Activated CD8-positive, alpha-beta T cell treated with anti-CD3 and anti-CD28 coated beads for 36 hours (primary cell): ENCODE data around the gene TMEM150A. TPM values are rescaled to one million over a fixed set of nuclear protein-coding genes. Genes with fewer than 3 reads are reported as not detected.

Experiments
- ATAC-seq: fragments of 200-7000 bp; cut with Tn5 transposase; one replicate; pipeline ENCODE4 v1.10.0; 2021; ENCODE audit warnings: mild to moderate bottlenecking, moderate library complexity
- CTCF ChIA-PET: fragments of 350-600 bp; sonication (Branson Sonifier 250); formaldehyde crosslinking; loops from one replicate; lab custom pipeline; 2021; ENCODE audit warnings: antibody characterized with exemption; lab: Charles Lee
- POLR2A ChIA-PET: fragments of 350-600 bp; sonication (Branson Sonifier 250); formaldehyde crosslinking; loops from one replicate; lab custom pipeline; 2021; ENCODE audit warnings: antibody characterized with exemption; lab: Charles Lee
- DNase-seq: peaks from one replicate; pipeline ENCODE4 v3.0.0-alpha.2; 2020
- H3K27ac Mint-ChIP-seq: one replicate; pipeline ENCODE4 v1.8.0; 2021; ENCODE audit warnings: mild to moderate bottlenecking, mixed read lengths
- H3K27me3 Mint-ChIP-seq: one replicate; pipeline ENCODE4 v1.8.0; 2021; ENCODE audit warnings: mixed read lengths
- H3K36me3 Mint-ChIP-seq: one replicate; pipeline ENCODE4 v1.8.0; 2021; ENCODE audit warnings: low read depth, mixed read lengths
- H3K4me1 Mint-ChIP-seq: one replicate; pipeline ENCODE4 v1.8.0; 2021; ENCODE audit warnings: low read depth, mixed read lengths
- H3K4me3 Mint-ChIP-seq: one replicate; pipeline ENCODE4 v1.8.0; 2021; ENCODE audit warnings: mild to moderate bottlenecking, moderate library complexity, mixed read lengths
- H3K9me3 Mint-ChIP-seq: one replicate; pipeline ENCODE4 v1.8.0; 2021; ENCODE audit warnings: mixed read lengths
- CTCF ChIP-seq: fragments of 200-600 bp; IDR thresholded peaks from one replicate; pipeline ENCODE4 v1.8.0; 2022; ENCODE audit warnings: antibody characterized with exemption, mild to moderate bottlenecking
- intact Hi-C: fragments of 100-400 bp; cut with micrococcal nuclease; formaldehyde crosslinking; loops from one replicate; pipeline ENCODE4 v1.10.0; 2022
- total RNA-seq, 2 experiments: library from RNA; stranded (reverse); gene quantifications; one replicate each; pipeline ENCODE4 v1.2.3, GENCODE V29; 2021

Gene TMEM150A
- total RNA-seq, 2 experiments from 2014 or later = 1.0 to 1.2 TPM

DNA sequence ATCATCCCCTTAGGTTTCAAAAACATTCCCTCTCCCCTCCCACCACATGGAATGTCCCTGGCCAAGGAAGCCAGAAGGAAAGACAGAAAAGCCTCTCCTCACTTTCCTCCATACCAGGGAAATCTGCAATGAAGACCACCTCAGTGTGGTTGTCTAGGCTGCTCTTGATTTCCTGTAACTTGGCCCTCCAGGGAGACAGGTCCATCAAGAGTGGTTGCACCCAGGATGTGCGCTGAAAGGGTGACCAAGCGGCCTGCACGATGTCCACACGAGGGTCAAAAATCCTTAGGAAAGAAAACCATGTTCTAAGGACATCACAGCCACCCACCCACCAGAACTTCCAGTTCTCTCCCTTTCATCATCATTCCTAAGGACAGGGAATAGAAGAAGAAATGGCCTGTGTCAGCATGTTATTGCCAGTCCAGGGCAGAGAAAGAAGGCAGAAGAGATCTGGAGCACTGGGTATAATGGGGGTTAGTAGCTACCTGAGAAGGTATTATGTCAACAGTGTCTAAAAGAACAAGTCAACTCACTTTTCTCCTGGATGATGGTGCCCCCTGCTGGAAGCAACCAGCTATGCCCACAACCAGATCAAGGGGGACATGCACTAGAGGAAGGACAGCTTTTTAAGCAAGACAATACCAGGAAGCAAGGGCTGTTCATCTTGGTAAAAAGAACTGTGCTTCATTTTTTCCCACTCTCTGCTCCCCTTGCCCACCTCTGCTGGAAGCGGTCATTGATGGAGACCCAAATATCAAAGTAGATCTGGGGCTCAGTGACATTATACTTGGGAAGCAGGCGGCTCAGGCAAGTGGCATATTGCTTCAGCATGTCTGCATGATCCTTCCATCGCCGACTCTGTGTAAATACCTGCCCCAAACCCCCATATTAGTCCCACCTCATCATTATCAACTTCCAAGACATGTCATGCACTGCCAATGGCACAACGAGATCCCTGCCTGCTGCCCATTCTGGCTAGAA, 50.5 kb downstream of the TMEM150A start:
- ChIA-PET POLR2A (interaction anchor here (1.0 to 23.8 kb wide), 6 partner anchors 5 to 162 kb away, joined by 3 to 467 read pairs (median 167); partner anchors contain the start of genes CAPG, GGCX, MAT2A and SH2D6), CTCF (interaction anchor here (0.7 to 7.7 kb wide), 40 partner anchors 7 to 255 kb away, joined by 3 to 221 read pairs (median 8); partner anchors contain the start of genes ELMOD3, GGCX, MAT2A and RETSAT)
- no peaks in the 10 kb centered on the region for H3K4me1 Mint-ChIP-seq
- no peak overlapping the region for H3K4me3 Mint-ChIP-seq
- no peak overlapping the region for H3K27ac Mint-ChIP-seq
- peak; percentile 96 for ATAC-seq
- no peaks in the 10 kb centered on the region for H3K9me3 Mint-ChIP-seq
- intact Hi-C loops = loop anchor here (1.0 kb wide), 2 partner anchors 132 to 161 kb away; no protein-coding TSS in a partner anchor
- peak; percentile 91 for TF ChIP-seq CTCF
- no peaks in the 10 kb centered on the region for H3K27me3 Mint-ChIP-seq
- peak; percentile 92 for DNase-seq
- peaks cover 13% of the 10 kb centered on the region for H3K36me3 Mint-ChIP-seq

DNA sequence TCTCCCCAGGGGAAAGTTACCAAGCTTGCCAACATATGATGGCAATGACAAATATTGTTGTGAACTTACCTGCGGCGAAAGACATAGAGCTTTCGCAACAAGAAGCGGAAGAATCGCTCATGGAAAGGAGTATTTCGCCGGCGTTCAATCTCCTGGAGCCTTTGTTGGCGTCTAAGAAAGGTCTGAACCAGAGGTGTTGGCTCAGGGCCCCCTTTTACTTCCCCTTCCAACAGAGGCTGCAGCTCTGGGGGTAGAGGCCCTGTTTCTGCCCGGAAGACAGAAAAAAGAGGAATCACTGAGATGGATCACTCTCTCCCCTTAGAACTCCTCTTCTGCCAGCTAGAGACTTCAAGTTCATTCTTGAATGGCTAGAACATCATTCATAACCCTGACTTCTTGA, 52.0 kb downstream of the TMEM150A start:
- TF ChIP-seq CTCF = no peak
- Mint-ChIP-seq H3K27me3 (no peaks in the 10 kb centered on the region), H3K27ac (no peak overlapping the region), H3K36me3 (peaks cover 18% of the 10 kb centered on the region), H3K4me1 (no peaks in the 10 kb centered on the region), H3K4me3 (no peak overlapping the region), H3K9me3 (no peaks in the 10 kb centered on the region)
- ATAC-seq (no peak), DNase-seq (no peak)
- ChIA-PET POLR2A (interaction anchor here (0.6 to 23.8 kb wide), 10 partner anchors 6 to 196 kb away, joined by 3 to 467 read pairs (median 4); partner anchors contain the start of genes CAPG, ELMOD3, GGCX and MAT2A), CTCF (interaction anchor here (0.8 to 7.7 kb wide), 18 partner anchors 8 to 251 kb away, joined by 3 to 221 read pairs (median 10); partner anchors contain the start of genes GGCX, MAT2A, SH2D6 and TGOLN2)
- intact Hi-C loops = no loop called here

- no peak for DNase-seq
- Mint-ChIP-seq H3K9me3 (no peaks in the 10 kb centered on the region), H3K27me3 (no peaks in the 10 kb centered on the region), H3K36me3 (peaks cover 24% of the 10 kb centered on the region), H3K27ac (no peak overlapping the region), H3K4me3 (no peak overlapping the region), H3K4me1 (no peaks in the 10 kb centered on the region)
- POLR2A ChIA-PET = interaction anchor here (0.9 to 23.8 kb wide), 6 partner anchors 5 to 196 kb away, joined by 3 to 467 read pairs (median 168); partner anchors contain the start of genes CAPG, ELMOD3, GGCX and MAT2A
- intact Hi-C loops = loop anchor here (10.0 kb wide), 1 partner anchor 225 kb away; the partner anchor contains the start of gene TGOLN2
- no peak for ATAC-seq
- CTCF ChIA-PET = interaction anchor here (1.0 to 7.7 kb wide), 11 partner anchors 9 to 251 kb away, joined by 3 to 221 read pairs (median 8); partner anchors contain the start of genes GGCX, MAT2A and SH2D6
- TF ChIP-seq CTCF = no peak
Observed at GRCh38 chr2:85549826-85550225, 52.7 kb downstream of the TMEM150A start.

GRCh38 chr2:85549095-85549494, 53.4 kb downstream of the TMEM150A start:
- peaks cover 3% of the 10 kb centered on the region for H3K4me1 Mint-ChIP-seq
- intact Hi-C loops = loop anchor here (10.0 kb wide), 1 partner anchor 224 kb away; the partner anchor contains the start of gene TGOLN2
- no peak for TF ChIP-seq CTCF
- no peak overlapping the region for H3K27ac Mint-ChIP-seq
- CTCF ChIA-PET = interaction anchor here (0.8 to 7.7 kb wide), 8 partner anchors 45 to 249 kb away, joined by 3 to 221 read pairs (median 4); partner anchors contain the start of gene SH2D6
- DNase-seq = no peak
- H3K4me3 Mint-ChIP-seq = no peak overlapping the region
- H3K27me3 Mint-ChIP-seq = no peaks in the 10 kb centered on the region
- no peak for ATAC-seq
- no peaks in the 10 kb centered on the region for H3K9me3 Mint-ChIP-seq
- POLR2A ChIA-PET = interaction anchor here (0.9 to 23.8 kb wide), 4 partner anchors 4 to 135 kb away, joined by 3 to 467 read pairs (median 399); partner anchors contain the start of genes CAPG, GGCX, MAT2A and SH2D6
- H3K36me3 Mint-ChIP-seq = peaks cover 29% of the 10 kb centered on the region
